ENCODE results near the gene RPL3.

Gene RPL3

GRCh38 chr22:39279170-39279850 is 40.1 kb downstream of the RPL3 start:
- ATAC-seq = no peak

DNA sequence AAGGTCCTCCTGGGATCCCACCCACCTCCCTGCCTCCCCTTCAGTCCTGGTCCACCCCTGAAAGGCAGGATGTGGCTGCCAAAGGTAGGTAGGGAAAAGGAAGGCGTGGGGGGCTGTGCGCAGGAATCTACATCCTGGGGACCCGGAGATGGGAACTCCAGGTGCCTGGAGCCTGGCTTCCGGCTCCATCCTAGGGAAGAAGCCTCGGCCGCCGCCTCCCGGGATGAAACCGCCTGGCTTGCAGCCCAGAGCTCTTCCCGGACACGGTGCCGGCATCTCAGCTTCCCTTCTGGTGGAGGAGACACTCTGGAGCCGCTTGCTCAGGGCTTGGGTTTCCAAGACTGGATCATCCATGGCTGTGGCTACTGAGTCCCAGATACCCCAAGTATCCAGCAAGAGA is 41.4 kb downstream of the RPL3 start:
- no peak for ATAC-seq

- ATAC-seq = no peak
These were observed 42.2 kb downstream of the RPL3 start for GRCh38 chr22:39277142-39277607.

DNA sequence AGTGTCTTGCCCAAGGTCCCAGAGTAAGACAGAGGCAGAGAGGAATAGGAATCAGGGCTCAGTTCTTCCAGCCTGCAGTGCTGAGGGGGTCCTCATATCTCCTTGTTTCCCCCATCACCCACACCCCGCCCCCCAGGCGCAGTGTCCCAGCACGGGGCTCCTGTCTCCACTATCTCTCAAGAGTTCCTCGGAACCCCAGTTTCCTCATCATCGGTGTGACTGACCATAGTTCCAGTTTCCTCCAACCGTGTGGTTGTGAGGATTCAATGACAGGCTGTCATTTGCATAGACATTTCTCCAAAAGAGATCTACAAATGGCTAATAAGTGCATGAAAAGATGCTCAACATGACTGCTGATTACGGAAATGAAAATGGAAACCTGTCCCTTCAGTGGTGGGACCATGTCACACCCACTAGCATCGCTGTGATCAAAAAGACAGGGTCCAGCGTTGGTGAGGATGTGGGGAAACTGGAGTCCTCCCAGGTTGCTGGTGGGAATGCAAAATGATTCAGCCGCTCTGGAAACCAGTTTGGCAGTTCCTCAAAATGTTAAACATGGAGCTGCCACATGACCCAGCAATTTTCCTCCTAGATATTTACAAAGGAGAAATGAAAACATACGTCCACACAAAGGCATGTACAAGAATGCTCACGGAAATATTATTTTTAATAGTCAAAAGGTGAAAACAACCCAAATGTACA is 42.8 kb downstream of the RPL3 start:
- no peak for ATAC-seq

- ATAC-seq = no peak
These were observed 43.5 kb downstream of the RPL3 start for GRCh38 chr22:39275814-39276439.

- no peak for ATAC-seq
These were observed 45.2 kb downstream of the RPL3 start for GRCh38 chr22:39273950-39274887.

DNA sequence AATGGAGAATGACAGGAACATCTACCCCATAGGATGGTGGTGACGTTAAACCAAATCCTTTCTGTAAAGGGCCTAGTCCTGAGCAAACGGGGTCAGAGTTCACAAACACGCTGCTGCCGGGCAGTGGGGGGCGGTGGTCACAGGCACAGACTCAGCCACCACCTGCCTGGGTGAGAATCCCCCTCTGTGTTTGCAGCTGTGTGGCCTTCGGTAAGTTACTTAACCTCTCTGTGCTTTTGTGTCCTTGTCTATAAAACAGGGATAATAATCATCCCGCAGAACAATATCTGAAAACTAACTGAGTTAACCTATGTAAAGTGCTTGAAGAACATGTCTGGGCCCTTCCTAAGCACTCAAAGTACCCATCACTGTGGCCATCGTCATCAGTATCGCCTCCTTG is 48.6 kb downstream of the RPL3 start:
- no peak for ATAC-seq

DNA sequence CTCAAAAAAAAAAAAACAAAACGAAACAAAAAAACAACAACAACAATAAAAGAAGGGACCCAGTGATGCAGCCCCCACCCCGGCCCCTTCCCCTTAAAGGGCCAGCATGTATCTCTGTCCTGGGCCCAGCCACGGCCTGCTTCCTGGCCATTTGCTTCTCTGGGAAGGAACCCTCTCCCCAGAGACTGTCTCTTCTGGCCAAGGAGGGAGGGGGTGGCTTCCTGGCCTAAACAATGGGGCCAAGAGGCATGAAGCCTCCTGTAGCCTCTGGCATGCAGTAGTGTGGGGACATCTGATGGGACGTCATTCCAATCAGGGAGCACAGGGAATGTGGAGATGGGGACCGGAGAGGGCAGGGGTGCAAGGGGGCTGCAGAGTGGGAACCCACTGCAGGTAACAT is 49.1 kb downstream of the RPL3 start:
- ATAC-seq = no peak

DNA sequence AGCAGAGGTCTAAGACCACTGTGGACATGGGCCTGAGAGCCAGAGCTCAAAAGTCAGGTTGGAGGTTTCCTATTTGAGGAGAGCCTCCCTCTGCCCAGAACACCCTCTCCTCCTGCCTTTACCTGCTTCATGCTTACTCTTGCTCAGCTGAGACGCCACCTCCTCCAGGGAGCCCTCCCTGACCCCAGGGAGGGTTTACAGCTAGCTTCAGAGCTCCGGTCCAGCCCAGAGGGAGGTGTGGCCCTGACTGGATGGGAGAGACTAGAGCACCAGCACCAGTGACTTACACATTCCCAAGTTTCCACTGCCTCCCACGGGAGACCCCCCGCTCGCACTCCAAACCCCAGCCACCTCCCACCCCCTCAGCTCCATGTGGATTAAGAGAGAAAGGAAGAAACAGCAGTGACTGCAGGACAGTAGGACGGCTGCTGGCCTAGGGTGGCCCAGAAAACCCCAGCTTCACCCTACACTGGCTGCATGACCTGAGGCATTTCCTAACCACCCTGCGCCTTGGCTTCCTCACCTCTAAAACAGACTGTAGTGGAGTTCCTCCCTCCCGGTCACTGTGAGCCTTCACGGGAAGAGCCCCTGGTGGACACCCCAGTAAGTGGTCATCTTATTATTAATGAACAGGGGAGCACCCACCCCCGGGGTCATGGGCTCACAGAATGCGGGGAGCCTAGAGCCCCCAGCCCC is 50.2 kb downstream of the RPL3 start:
- ATAC-seq = no peak

GRCh38 chr22:39268645-39269044 is 50.8 kb downstream of the RPL3 start:
- no peak for ATAC-seq

GRCh38 chr22:39267974-39268373 is 51.4 kb downstream of the RPL3 start:
- no peak for ATAC-seq

- ATAC-seq = peak; percentile 67 to 74
These were observed 52.9 kb downstream of the RPL3 start for GRCh38 chr22:39266398-39267030.

DNA sequence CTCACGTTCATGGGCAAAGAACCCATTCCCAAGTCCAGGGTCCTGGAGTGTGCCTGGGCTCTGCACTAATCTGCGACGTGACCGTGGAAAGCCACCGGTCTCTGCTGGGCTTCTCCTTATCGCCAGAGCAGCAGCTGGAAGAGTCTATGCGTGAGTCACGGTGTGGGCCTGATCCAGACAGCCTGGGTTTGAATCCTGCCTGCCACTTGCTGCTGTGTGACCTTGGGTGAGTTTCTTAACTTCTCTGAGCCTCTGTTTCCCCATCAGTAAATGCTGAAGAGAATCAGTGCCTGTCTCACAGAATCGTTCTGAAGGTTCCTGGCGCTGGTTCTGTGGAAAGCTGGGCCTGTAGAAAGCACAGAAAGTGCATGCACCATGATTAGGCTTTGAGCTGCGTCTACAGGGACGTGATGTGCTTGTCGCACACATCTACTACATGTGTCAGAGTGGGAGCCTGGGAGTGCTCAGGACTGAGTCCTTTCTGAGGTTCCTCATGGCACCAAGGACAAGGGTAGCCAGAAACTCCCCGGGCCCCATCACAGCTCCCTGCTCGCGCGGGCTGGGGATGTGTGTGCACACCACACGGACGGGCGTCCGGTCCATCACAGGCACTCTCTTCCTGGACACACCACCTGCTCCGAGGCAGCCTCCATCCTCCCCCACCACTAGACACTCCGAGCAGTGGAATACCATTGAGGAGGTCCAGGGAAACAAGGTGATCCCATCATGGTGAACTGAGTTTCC is 54.1 kb downstream of the RPL3 start:
- no peak for ATAC-seq

- peak in 1 of 2 donors; percentile 8 for ATAC-seq
These were observed 54.9 kb downstream of the RPL3 start for GRCh38 chr22:39264349-39265038.

- ATAC-seq = no peak
These were observed 55.6 kb downstream of the RPL3 start for GRCh38 chr22:39263626-39264348.
